Measurements from ENCODE around the gene KRTAP13-4.

Gene KRTAP13-4, protein sequence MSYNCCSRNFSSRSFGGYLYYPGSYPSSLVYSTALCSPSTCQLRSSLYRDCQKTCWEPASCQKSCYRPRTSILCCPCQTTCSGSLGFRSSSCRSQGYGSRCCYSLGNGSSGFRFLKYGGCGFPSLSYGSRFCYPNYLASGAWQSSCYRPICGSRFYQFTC

DNA sequence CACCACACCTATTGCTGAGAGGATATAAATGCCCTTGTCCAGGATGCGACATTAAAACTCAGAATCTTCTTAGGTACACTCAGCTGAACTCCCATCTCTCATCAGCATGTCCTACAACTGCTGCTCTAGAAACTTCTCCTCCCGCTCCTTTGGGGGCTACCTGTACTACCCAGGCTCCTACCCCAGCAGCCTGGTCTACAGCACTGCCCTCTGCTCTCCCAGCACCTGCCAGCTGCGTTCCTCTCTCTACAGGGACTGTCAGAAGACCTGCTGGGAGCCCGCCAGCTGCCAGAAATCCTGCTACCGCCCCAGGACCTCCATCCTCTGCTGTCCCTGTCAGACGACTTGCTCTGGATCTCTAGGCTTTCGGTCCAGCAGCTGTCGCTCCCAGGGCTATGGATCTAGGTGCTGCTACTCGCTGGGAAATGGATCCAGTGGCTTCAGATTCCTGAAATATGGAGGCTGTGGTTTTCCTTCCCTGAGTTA lies at the start of gene KRTAP13-4:
Gene KRTAP13-4 (plus strand): TSS at position 51 of the 486 bp plus-strand sequence. CDS start 56 bp downstream, at position 107.
- DNase-seq (ENCODE audit: low read depth): no peak

DNA sequence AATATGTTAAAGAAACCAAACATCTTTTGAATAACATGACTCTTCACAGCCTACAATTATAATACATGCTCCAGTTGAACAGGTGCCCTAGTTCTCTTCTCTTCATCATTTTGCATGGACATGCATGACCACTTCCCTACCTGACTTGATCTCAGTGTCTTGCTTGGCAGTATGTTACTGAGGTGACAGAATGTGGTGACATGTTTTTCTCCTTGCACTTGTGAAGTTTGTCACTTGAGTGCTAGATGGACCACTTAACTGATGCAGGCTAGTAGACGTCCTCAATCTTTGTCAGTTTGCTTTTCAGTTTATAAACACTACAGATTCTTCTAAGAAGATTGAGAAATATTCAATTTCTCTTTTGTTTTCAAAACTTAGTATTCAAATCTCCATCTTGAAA lies 47.8 kb upstream of the KRTAP13-4 start:
- no peak for DNase-seq (ENCODE audit: low read depth)

DNA sequence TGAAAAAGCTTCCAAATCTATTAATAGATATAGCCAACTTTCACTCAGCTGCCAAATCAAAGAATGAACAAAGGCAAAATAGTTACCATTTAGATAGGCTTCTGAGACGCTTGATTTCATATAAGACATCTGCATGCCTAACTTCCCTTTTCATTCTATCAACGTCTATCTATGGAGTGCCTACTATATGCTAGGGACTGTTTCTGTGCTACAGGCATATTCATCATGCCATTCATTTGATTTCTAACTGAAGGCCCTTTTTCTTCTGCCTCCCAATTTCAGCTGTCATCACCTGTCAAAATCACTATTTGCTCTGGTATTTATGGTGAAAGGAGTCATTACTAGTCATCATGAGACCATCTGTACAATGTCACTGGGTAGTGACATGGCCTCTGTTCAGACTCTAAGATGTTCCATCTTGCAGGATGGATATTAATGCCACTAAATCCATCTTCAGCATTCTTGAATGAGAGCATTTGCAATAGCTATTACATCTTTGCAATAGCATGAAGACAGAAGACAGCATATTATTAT lies 38.5 kb upstream of the KRTAP13-4 start:
- DNase-seq (ENCODE audit: low read depth): no peak

DNA sequence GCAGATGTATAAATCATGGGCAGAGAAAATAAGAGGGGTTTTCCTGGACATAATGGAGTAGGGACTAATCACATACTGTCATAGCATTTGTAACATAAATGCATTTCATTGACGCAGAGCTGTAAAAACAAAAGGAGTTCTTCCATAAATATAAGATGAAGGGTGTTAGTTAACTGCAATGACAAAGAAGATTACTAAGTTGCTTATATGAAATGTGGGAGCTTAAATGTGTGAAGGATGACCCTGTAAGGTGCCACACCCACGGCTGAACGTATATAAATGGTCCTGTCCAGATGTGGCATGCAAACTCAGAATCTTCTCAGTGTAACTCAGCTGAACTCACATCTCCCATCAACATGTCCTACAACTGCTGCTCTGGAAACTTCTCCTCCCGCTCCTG lies 34.3 kb upstream of the KRTAP13-4 start, which contains the start of gene KRTAP13-1:
Gene KRTAP13-1 (plus strand): TSS at position 301 of the 400 bp plus-strand sequence. CDS start 56 bp downstream, at position 357.
- DNase-seq (ENCODE audit: low read depth): no peak

DNA sequence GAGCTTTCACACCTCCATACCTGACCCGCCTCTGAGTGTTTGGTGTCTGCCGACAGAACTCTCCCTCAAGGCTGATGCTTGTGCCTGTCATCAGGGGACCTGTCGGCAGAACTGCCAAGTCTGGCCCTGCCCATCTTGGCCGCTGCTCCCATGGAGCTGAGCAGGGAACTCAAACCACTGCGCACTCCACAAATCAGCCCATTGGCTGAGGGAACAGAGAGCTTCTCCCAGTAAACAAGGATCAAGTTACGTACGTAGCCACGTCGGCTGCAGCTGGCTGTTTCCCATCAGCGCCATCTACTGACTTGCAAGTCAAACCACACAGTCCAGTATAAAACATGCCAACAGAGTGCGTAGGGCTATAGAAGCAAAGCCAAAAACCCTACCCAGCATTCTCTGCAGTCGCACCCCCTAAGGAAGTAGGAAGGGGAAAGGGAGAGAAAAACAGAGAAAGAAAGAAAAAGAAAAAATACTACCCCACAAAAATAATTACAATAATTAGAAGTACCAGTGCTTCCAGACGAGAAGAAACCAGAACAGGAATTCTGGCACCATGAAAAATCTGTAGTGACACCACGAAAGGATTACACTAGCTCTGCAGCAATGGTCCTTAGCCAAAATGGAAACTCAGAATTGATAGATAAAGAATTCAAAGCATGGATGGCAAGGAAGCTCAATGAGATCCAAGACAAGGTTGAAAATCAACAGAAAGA lies 21.1 kb upstream of the KRTAP13-4 start:
- no peak for DNase-seq (ENCODE audit: low read depth)

DNA sequence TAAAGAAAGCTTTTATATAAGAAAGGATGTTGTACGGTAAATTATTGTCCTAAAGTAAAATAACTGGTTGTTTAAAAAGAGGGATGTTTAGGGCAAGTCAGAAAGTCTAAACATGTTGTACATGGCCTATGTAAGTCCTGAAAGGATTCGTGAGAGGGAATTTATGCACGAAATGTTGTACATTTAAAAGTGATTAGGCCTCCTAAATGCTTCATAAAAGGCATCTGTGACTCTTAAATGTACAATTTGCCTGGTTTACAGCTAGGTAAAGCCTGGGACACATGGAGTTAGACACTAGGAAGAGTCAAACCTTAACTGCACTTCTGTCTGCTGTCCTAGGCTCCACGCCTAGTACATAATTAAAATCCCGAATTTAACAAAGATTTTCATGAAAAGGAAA lies 14.0 kb upstream of the KRTAP13-4 start:
- no peak for DNase-seq (ENCODE audit: low read depth)

DNA sequence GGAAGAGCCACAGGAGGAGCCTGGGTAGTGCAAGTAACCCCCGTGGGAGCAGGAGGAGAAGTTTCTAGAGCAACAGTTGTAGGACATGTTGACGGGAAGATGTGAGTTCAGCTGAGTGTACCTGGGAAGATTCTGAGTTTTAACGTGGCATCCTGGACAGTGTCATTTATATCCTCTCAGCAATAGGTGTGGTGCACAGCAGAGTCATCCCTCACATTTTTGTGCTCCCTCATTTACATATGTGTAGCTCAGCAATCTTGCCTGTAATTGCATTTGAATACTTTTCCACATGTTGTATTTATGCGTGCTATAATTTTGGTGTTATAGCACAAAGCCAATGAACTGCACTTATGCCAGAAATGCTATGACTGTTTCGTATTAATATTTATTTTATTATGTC lies 4.2 kb upstream of the KRTAP13-4 start, which contains the start of gene KRTAP13-3:
Gene KRTAP13-3 (minus strand): TSS at position 101 of the 400 bp plus-strand sequence. CDS start 14 bp downstream, at position 87.
- DNase-seq (ENCODE audit: low read depth): no peak

DNA sequence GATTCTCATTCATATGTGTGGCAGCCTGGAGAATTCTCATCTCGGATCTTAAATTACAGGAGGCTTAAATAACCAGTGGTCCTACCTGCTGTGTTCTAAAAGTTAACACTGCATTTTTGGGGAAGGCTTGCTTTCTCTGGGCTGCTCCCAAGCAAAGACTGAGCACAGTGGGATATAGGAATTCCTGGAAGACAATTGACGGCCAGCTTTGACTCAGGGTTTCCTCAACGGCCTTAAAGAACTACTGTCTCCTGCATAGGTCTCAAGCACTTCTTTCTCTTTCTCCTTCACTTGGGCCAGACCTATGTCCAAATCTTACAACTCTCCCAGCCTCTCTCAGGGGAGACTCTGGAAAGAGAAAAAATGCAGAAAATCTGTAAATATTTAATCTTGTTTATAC lies 3.3 kb upstream of the KRTAP13-4 start:
- DNase-seq (ENCODE audit: low read depth): no peak

DNA sequence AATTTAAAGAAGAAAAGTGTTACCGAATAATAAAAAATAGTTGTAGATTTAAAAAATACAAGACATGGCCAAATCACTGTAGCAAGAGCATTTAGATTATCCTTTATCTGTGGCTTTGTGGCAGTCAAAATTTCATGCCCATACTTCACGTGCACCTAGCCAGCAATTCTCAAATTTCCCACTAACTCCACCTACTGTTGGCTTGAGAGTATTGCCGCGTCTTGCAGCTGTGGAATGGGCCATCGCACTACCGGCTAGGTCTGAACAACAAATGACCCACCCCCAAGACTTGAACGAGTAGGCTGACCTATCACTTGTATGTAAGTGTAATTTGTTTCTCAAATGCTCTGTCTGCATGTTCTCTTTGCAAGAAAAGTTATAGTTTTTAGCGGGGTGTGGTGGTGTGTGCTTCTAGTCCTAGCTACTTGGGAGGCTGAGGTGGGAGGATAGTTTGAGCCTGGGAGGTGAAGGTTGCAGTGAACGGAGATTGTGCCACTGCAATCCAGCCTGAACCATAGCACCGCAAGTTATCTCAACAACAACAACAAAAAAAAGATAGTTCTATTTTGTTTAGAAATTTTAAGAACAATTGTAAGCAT lies 4.1 kb downstream of the KRTAP13-4 start:
- no peak for DNase-seq (ENCODE audit: low read depth)

DNA sequence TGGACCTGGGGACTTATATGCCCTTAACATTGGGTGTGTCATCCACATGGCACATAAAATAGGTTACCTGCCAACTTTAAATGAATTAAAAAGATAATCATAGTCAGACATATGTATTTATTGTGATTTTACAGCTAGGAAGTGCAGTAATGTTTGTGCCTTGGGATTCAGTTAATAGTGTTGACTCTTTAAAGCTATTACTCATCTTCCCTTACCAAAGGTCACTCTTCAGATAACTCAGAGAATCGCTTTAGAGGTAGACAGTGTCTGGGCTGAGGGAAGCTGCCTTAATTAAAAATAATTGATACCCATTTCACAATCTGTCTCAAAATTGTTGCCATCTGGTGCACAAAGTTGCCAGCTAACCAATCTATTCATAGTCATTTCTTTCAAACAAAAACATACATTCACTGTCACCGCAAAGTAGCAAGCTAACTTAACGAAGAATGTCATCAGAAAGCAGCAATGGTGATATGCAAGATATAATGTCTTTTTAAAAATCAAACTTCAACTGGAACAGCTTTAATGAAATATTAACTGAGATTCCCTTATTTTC lies 7.1 kb downstream of the KRTAP13-4 start:
- DNase-seq (ENCODE audit: low read depth): no peak

DNA sequence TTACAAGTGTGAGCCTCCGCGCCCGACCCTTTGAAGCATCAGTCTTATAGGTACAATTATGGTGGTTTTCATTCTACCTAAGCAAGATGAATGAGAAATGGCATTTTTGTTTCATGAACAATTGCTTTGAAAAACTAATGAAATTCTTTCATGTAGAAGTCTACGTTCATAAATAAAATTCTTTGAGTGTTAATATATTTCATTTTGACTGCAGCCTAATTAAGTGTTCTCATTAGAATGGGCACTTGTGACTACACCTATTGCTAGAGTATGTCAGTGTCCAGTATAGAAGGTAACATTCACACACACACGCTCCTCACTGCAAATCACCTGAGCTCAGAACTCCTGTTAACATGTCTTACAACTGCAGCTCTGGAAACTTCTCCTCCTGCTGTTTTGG lies 10.0 kb downstream of the KRTAP13-4 start, which contains the start of gene KRTAP15-1:
Gene KRTAP15-1 (plus strand): TSS at position 301 of the 400 bp plus-strand sequence. CDS start 53 bp downstream, at position 354.
- no peak for DNase-seq (ENCODE audit: low read depth)

DNA sequence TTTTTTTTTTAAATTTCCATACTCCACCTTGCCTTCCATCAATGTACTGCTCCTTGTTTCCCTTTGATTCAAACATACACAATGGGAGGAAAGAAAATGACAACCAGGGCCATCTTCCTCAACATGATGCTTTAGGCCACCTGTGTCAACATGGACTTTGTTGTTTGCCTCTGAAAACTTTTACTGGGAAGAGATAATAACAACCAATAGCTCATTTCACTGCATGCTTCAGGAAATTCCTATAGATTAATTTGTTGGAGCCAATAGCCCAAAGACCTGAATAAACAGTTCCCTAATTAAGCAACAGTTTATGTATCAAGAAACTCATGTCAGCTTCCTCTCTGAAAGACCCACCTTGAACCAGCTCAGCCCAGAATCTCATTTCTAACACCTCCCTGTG lies 13.2 kb downstream of the KRTAP13-4 start:
- DNase-seq (ENCODE audit: low read depth): no peak

DNA sequence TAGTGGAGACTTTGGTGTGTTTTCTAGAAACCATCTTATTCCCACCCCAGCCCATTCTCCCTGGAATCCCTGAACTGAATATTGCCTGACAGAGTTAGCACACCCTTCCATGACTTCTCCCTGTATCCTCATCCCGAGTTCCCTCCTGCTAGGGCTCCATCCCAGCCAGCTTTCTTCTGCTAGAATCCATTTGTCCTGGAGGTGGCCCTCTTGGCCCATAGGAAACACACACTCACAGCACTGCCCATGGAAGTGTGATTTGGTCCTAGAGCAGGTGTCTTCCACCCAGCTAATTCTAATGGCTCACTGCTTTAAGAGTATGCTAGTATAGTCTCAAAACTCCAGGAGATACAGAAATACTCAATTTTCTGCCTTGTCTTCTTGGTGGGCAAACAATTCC lies 14.2 kb downstream of the KRTAP13-4 start:
- DNase-seq (ENCODE audit: low read depth): no peak

DNA sequence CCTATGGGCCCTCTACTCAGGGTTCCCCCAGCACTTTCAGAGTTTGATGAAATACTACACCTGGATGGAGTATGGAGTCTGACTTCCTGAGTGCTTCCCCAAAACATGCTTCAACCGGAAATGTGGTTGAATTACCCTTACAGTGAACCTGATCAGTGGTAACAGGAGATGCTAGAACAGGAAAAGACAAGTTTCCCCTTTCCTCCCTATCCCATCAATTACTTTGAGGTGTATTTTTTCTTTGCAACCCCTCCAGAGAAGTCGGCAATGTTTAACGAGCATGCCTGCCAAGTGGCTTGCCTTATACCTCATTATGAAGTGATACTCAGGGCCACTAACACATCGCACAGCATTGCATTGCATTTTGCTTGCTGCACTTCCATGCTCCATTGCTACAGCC lies 17.0 kb downstream of the KRTAP13-4 start:
- no peak for DNase-seq (ENCODE audit: low read depth)

DNA sequence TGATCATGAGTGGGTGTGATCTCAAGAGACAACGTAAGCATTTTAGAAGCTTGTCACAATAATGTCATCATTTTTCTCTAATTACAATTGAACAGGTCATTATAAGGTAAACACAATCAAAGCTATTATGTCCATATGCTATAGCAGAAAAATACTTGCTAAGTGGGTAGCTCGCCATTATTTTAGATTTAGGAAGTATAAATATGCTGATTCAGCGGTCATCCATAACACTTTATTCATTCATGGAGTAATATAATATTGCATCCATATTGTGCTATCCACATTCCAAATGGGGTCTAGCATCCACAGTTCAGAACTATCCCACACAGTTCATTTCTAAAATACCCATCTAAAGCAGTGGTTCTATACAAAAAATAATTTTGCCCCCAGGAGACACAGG lies 18.5 kb downstream of the KRTAP13-4 start:
- no peak for DNase-seq (ENCODE audit: low read depth)

DNA sequence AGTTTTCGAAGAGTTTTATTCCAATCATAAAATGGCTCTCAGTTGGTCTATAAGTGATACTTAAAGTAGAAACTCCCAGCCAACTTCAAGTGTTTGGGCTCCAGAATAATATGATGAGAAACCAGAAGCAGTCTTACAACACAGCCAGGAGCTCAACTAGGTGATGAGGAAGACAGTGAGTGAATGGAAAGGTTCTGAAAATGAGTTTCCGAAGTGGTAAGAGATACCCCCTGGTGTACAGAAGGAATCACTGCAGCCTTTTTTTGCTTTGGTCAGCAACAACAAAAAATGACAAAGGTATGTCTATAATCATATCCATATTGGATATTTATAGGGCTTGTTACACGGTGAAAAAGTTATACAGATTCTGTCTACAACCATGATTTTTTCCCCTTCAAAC lies 33.7 kb downstream of the KRTAP13-4 start:
- no peak for DNase-seq (ENCODE audit: low read depth)

DNA sequence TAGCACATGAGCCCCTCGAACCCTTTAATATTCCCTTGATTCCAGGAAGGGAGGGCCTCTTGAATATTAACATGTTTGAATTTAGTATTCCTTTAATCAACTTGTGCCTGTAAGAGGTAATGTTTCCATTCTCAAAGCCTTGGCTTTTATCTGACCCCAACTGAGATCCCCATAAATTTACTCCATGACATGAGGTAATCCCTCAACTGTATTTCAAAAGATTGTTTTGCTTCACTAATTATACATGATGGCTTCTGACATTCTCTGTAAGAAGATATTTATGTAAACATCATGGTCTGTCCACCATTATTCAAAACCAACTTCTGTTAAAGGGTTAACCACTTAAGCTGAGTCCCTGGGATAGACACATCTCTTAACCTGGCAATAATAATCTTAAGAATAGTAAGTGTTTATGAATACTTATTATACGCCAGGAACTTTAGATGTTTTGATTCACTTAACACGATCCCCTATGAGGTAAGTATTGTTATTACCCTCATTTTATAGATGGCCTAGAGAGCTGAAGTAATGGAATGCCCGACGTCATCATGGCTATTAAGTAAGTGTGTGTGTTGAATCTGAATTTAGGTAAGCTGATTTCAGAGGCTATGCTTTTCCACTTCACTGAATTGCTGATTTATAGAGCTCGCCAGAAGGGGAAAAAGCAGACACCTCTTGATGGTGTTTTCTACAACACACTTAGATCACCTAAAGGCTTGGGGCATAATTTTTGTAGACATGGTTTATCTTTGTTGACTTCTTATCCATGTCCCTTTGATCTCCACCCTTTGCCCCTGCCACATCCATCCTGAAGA lies 39.1 kb downstream of the KRTAP13-4 start:
- DNase-seq (ENCODE audit: low read depth): no peak

DNA sequence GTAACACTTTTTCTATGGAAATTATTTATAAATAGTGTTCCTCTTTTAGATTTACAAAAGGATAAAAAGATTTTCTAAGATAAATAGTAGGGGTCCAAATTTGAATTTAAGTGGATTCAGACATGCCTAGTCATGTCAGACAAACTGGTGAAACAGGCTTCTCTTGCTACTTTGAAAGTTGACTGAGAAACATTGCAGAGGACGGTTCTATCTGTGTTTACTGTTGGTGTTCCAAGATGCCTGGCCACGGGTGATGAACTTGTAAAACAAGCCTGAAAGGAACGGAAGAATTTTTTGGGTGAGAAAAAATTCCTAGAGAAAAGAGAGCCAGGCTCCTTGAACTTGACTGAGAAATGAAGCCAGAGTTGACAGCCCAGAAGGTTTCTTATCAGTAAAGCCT lies 48.0 kb downstream of the KRTAP13-4 start:
- DNase-seq (ENCODE audit: low read depth): no peak

DNA sequence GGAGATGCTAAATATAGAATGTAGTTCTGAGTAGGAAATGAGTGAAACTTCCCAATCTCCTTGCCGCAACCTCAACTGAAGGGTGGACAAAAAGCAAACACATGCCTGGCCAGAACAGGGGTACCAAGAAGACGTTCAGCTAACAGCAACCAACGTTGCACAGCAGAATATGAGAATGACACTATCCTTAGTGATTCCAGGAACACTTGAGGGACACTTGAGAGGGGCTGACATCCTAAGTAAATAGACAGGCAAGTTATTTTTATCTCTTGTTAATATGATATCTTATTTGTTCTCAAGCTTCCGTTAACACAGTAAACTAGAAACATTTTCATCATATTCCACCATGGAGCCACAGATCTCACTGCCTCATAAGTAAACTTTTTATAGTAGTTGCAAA lies 49.2 kb downstream of the KRTAP13-4 start:
- no peak for DNase-seq (ENCODE audit: low read depth)

DNA sequence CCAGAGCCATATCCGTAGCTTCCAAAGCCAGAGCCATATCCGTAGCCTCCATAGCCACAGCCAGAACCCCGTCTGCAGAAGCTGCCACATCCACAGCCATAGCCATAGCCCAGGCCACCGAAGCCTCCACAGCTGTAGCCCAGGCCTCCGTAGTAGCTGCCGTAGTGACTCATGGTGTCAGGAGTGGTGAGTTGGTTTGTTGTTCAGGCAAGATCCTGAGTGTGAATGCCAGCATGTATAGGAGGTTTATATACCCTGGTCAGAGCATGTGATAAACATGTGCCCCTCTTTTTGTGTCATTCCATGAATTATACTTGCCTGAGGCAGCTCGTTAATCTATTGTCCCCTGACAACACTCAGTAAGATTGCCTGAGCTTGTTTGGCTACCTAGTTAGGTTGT lies 50.1 kb downstream of the KRTAP13-4 start, which contains the start of gene KRTAP19-1:
Gene KRTAP19-1 (minus strand): TSS at position 223 of the 400 bp plus-strand sequence. CDS start 50 bp downstream, at position 173.
- no peak for DNase-seq (ENCODE audit: low read depth)

Data from activated T-helper 9 cell treated with anti-CD3 and anti-CD28 coated beads, Interleukin-2, amount 50 U/mL, for 16 hours (primary cell).